B cell (primary cell): ENCODE measurements around the gene GRM3. TPM values are rescaled to one million over a fixed set of nuclear protein-coding genes. Genes with fewer than 3 reads are reported as not detected.

Experiments
- ATAC-seq: fragments of 200-7000 bp; cut with Tn5 transposase; one replicate; pipeline ENCODE4 v1.10.0; 2021; ENCODE audit warnings: low read depth, mild to moderate bottlenecking, moderate number of reproducible peaks, moderate library complexity
- CTCF ChIA-PET: fragments of 350-600 bp; sonication (Branson Sonifier 250); formaldehyde crosslinking; loops from one replicate; lab custom pipeline; 2021; ENCODE audit warnings: antibody characterized with exemption, inconsistent platforms; lab: Charles Lee
- POLR2A ChIA-PET: fragments of 350-600 bp; sonication (Branson Sonifier 250); formaldehyde crosslinking; loops from one replicate; lab custom pipeline; 2021; ENCODE audit warnings: antibody characterized with exemption; lab: Charles Lee
- DNase-seq: peaks from one replicate; pipeline ENCODE4 v3.0.0; 2013
- H2AFZ ChIP-seq: 2 replicates; pipeline ENCODE4 v1.6.1; 2012; ENCODE audit warnings: mild to moderate bottlenecking, low read depth, low read length; ENCODE audit not compliant: insufficient read depth, poor library complexity, severe bottlenecking
- H3K27ac ChIP-seq, 2 donors: 1 replicate in 1 of 2; 2 replicates in 1 of 2; pipeline ENCODE4 v1.5.1; 2012 to 2013; ENCODE audit warnings: low read length in 2 of 2, mild to moderate bottlenecking in 2 of 2, moderate library complexity in 1 of 2
- H3K27me3 ChIP-seq, 4 experiments: fragments of 200-600 bp in 1 of 4; sonication (generic) in 1 of 4; replicated peaks in 1 of 4; 1 replicate in 2 of 4; 2 replicates in 2 of 4; pipeline versions ENCODE4 v1.6.1 to v1.7.0; 2013 to 2016; ENCODE audit warnings: low read length in 3 of 4, mild to moderate bottlenecking in 2 of 4, mixed read lengths in 1 of 4, moderate library complexity in 1 of 4; ENCODE audit not compliant: insufficient read depth in 4 of 4, control insufficient read depth in 3 of 4; ENCODE audit errors: control extremely low read depth in 1 of 4
- H3K36me3 ChIP-seq, 2 experiments: replicated peaks in 1 of 2; 1 replicate in 1 of 2; 2 replicates in 1 of 2; pipeline versions ENCODE4 v1.6.1 to v1.7.1; 2013; ENCODE audit warnings: low read length in 1 of 2; ENCODE audit not compliant: insufficient read depth in 2 of 2, control insufficient read depth in 1 of 2; ENCODE audit errors: control extremely low read depth in 1 of 2, extremely low read depth in 1 of 2
- H3K4me1 ChIP-seq, 2 donors: fragments of 200-600 bp in 1 of 2; sonication (generic) in 1 of 2; 1 replicate in 1 of 2; 2 replicates in 1 of 2; pipeline versions ENCODE4 v1.5.1 to v1.6.1; 2013 to 2017; ENCODE audit warnings: low read length in 2 of 2; ENCODE audit not compliant: control insufficient read depth in 2 of 2, insufficient read depth in 2 of 2
- H3K4me2 ChIP-seq: replicated peaks from 2 replicates; pipeline ENCODE3; 2012; ENCODE audit warnings: mild to moderate bottlenecking, low read depth, low read length; ENCODE audit not compliant: poor library complexity, severe bottlenecking
- H3K4me3 ChIP-seq, 5 experiments: fragments of 200-600 bp in 1 of 5; sonication (generic) in 1 of 5; 1 replicate in 3 of 5; 2 replicates in 2 of 5; pipeline versions ENCODE4 v1.5.1 to v1.7.0; 2011 to 2016; ENCODE audit warnings: low read length in 4 of 5, mild to moderate bottlenecking in 4 of 5, low read depth in 2 of 5, control low read depth in 1 of 5, moderate library complexity in 1 of 5; ENCODE audit not compliant: insufficient read depth in 1 of 5; ENCODE audit errors: control extremely low read depth in 1 of 5, extremely low read depth in 1 of 5
- H3K79me2 ChIP-seq: fragments of 200-600 bp; sonication (generic); one replicate; pipeline ENCODE4 v1.6.0; 2016; ENCODE audit warnings: low read length; ENCODE audit not compliant: control insufficient read depth, insufficient read depth
- H3K9ac ChIP-seq: fragments of 200-600 bp; sonication (generic); 2 replicates; pipeline ENCODE4 v1.6.1; 2017; ENCODE audit warnings: mild to moderate bottlenecking, low read length, moderate library complexity
- H3K9me3 ChIP-seq, 3 donors: one replicate each; pipeline versions ENCODE4 v1.6.1 to v1.7.1; 2013; ENCODE audit warnings: low read length in 2 of 3; ENCODE audit not compliant: control insufficient read depth in 2 of 3, insufficient read depth in 1 of 3; ENCODE audit errors: control extremely low read depth in 1 of 3
- H4K20me1 ChIP-seq: 2 replicates; pipeline ENCODE4 v1.6.0; 2012; ENCODE audit warnings: mild to moderate bottlenecking, low read length; ENCODE audit not compliant: insufficient read depth, control insufficient read depth, poor library complexity, severe bottlenecking
- H3K27ac Mint-ChIP-seq: one replicate; pipeline ENCODE4 v1.8.0; 2021; ENCODE audit warnings: mixed read lengths
- H3K27me3 Mint-ChIP-seq: one replicate; pipeline ENCODE4 v1.8.0; 2021; ENCODE audit warnings: mixed read lengths
- H3K4me1 Mint-ChIP-seq: one replicate; pipeline ENCODE4 v1.8.0; 2021; ENCODE audit warnings: mixed read lengths
- H3K4me3 Mint-ChIP-seq: one replicate; pipeline ENCODE4 v1.8.0; 2021; ENCODE audit warnings: mixed read lengths
- H3K9me3 Mint-ChIP-seq: one replicate; pipeline ENCODE4 v1.8.0; 2022; ENCODE audit warnings: mixed read lengths; ENCODE audit not compliant: insufficient read depth
- EZH2 ChIP-seq: IDR thresholded peaks from 2 replicates; pipeline ENCODE4 v1.6.1; 2012; ENCODE audit warnings: borderline replicate concordance, low read depth, mild to moderate bottlenecking, moderate library complexity, low read length; ENCODE audit not compliant: insufficient read depth, poor library complexity, severe bottlenecking
- WGBS: methylation state at CpG from one replicate; pipeline ENCODE4 v1.1.5; 2013; ENCODE audit warnings: missing lambda C conversion rate; ENCODE audit not compliant: insufficient coverage; 5-methylcytosine and 5-hydroxymethylcytosine counted together
- intact Hi-C: fragments of 100-400 bp; cut with micrococcal nuclease; formaldehyde crosslinking; loops from one replicate; pipeline ENCODE4 v1.10.0; 2022
- polyA plus RNA-seq: library from polyadenylated mRNA; depleted of rRNA; stranded (reverse); fragments of >200 nt; gene quantifications from 2 replicates; pipeline ENCODE4 v1.2.3, GENCODE V29; 2012
- total RNA-seq, 2 donors: library from RNA; stranded (reverse); fragments of 120-200 nt in 1 of 2; gene quantifications; 1 replicate in 1 of 2; 2 replicates in 1 of 2; pipeline versions ENCODE4 v1.2.3 to v1.2.4, GENCODE V29; 2013 to 2022
- TF ChIP-seq, protein P1 (sequence below): fragments of 200-600 bp; IDR thresholded peaks from one replicate; pipeline ENCODE4 v1.8.0; 2022; ENCODE audit warnings: antibody characterized with exemption, mild to moderate bottlenecking

GRM3 gene
- total and polyA plus RNA-seq, 2 donors (not counting 1 experiment from before 2014, with no cell fraction given) = not detected

- H3K4me3 ChIP-seq = no peak overlapping the region
- WGBS = no CpG with 5 or more reads among the region's 2 CpGs
- ATAC-seq = no peak
- no peaks in the 10 kb centered on the region for H3K36me3 ChIP-seq
- no peak overlapping the region for H3K4me2 ChIP-seq
- no peak for DNase-seq
- no peaks in the 10 kb centered on the region for H3K9me3 Mint-ChIP-seq
- intact Hi-C loops = no loop called here
- H3K9ac ChIP-seq = no peak overlapping the region
- no peaks in the 10 kb centered on the region for H3K79me2 ChIP-seq
- no peak overlapping the region for H3K27ac Mint-ChIP-seq
- H4K20me1 ChIP-seq = no peaks in the 10 kb centered on the region
- H3K27ac ChIP-seq = no peak overlapping the region
- H3K9me3 ChIP-seq = peaks cover 0 to 10% (median 0%) of the 10 kb centered on the region in 3 donors
- TF ChIP-seq EZH2 = no peak
- TF ChIP-seq, protein P1, sequence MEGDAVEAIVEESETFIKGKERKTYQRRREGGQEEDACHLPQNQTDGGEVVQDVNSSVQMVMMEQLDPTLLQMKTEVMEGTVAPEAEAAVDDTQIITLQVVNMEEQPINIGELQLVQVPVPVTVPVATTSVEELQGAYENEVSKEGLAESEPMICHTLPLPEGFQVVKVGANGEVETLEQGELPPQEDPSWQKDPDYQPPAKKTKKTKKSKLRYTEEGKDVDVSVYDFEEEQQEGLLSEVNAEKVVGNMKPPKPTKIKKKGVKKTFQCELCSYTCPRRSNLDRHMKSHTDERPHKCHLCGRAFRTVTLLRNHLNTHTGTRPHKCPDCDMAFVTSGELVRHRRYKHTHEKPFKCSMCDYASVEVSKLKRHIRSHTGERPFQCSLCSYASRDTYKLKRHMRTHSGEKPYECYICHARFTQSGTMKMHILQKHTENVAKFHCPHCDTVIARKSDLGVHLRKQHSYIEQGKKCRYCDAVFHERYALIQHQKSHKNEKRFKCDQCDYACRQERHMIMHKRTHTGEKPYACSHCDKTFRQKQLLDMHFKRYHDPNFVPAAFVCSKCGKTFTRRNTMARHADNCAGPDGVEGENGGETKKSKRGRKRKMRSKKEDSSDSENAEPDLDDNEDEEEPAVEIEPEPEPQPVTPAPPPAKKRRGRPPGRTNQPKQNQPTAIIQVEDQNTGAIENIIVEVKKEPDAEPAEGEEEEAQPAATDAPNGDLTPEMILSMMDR = no peak
- peaks cover 0 to 25% (median 6%) of the 10 kb centered on the region in 4 experiments for H3K27me3 ChIP-seq
- peaks cover 3% of the 10 kb centered on the region for H3K4me1 Mint-ChIP-seq
- no peaks in the 10 kb centered on the region for H3K4me1 ChIP-seq
- H3K4me3 Mint-ChIP-seq = no peak overlapping the region
- ChIA-PET POLR2A (no interaction called here), CTCF (no interaction called here)
- peaks cover 34% of the 10 kb centered on the region for H3K27me3 Mint-ChIP-seq
- no peak overlapping the region for H2AFZ ChIP-seq
Measured at GRCh38 chr7:86645676-86646276, 2.1 kb downstream of the GRM3 start.

DNA sequence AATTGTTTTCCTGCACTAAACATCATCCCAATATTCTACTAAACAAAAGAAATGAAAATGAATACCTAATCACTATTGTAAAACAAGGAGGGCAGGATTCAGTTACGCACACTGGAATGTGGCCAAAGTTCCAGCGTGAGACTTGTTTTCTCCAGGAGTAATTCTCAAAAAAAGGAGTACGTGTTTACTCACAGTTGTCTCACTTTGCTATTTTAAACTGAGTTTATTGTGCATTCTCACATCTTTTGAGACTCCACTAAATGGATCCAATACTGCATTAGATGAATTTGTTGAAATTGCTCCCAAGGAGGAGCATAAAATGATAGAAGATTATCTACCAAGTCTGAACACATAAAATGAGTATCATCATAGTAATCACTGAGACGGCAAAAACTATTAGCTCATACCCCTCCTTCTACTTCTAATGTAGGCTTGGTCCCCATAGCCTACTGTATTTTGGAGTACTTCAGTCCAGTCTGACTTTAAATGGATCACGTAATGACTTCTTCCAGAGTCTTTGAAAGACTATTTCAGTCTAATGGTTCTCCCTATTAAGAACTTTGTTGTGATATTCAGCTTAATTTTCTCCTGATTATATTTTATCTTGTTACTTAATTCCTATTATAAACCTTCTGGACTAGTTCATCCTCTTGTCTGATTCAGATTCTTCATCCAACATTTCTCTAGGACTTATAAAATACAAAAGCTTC is 3.8 kb downstream of the GRM3 start:
- ChIA-PET POLR2A (no interaction called here), CTCF (no interaction called here)
- H3K4me1 ChIP-seq = no peaks in the 10 kb centered on the region
- no peaks in the 10 kb centered on the region for H3K36me3 ChIP-seq
- Mint-ChIP-seq H3K27me3 (peaks cover 22% of the 10 kb centered on the region), H3K4me1 (peaks cover 3% of the 10 kb centered on the region), H3K27ac (no peak overlapping the region), H3K9me3 (no peaks in the 10 kb centered on the region), H3K4me3 (no peak overlapping the region)
- no peak overlapping the region for H3K27ac ChIP-seq
- intact Hi-C loops = no loop called here
- DNase-seq = no peak
- H3K4me2 ChIP-seq = no peak overlapping the region
- H3K4me3 ChIP-seq = no peak overlapping the region
- TF ChIP-seq EZH2 = no peak
- TF ChIP-seq, protein P1 = no peak
- H3K79me2 ChIP-seq = no peaks in the 10 kb centered on the region
- 88% methylated on average over 2 of the region's 5 CpGs for WGBS
- H3K9ac ChIP-seq = no peak overlapping the region
- H3K27me3 ChIP-seq = peaks cover 0 to 21% (median 2%) of the 10 kb centered on the region in 4 experiments
- no peaks in the 10 kb centered on the region for H4K20me1 ChIP-seq
- H3K9me3 ChIP-seq = peaks cover 0 to 10% (median 0%) of the 10 kb centered on the region in 3 donors
- no peak for ATAC-seq
- no peak overlapping the region for H2AFZ ChIP-seq
